PFSK-1 (cell line): ENCODE results near the gene RPS19BP1.

ENCODE experiments used
- FOXP2 ChIP-seq: optimal IDR thresholded peaks from 2 replicates; pipeline ENCODE3; 2011; ENCODE audit warnings: borderline replicate concordance, control low read depth, inconsistent platforms; ENCODE audit not compliant: insufficient read depth; ENCODE audit errors: extremely low read length, extremely low read depth
- POLR2AphosphoS5 ChIP-seq: IDR thresholded peaks from 2 replicates; pipeline ENCODE4 v1.6.1; 2012; ENCODE audit warnings: low read depth, mild to moderate bottlenecking, control low read depth, low read length, moderate library complexity
- REST ChIP-seq, 2 experiments: IDR thresholded peaks; 2 replicates each; pipeline versions ENCODE4 v1.6.1 to v1.8.0; 2011 to 2012; ENCODE audit warnings: low read depth in 2 of 2, low read length in 2 of 2, control low read depth in 1 of 2, inconsistent platforms in 1 of 2, mild to moderate bottlenecking in 1 of 2, moderate library complexity in 1 of 2; ENCODE audit not compliant: insufficient read depth in 1 of 2
- SIN3A ChIP-seq: IDR thresholded peaks from 2 replicates; pipeline ENCODE4 v1.6.1; 2012; ENCODE audit warnings: mild to moderate bottlenecking, low read length, moderate library complexity, borderline replicate concordance; ENCODE audit not compliant: insufficient read depth
- TAF1 ChIP-seq: IDR thresholded peaks from 2 replicates; pipeline ENCODE4 v1.6.1; 2012; ENCODE audit warnings: low read length, control low read depth, borderline replicate concordance; ENCODE audit not compliant: insufficient read depth

- TF ChIP-seq TAF1 (no peak), POLR2AphosphoS5 (no peak), REST (IDR thresholded peaks at IDR 0.05; ENCODE audit: insufficient read depth in 1 of 2, low read depth in 2 of 2, low read length in 2 of 2) (no peak), SIN3A (no peak), FOXP2 (no peak)
Observed at GRCh38 chr22:39535357-39535725, 2.8 kb upstream of the RPS19BP1 start.
